Retina (tissue), 1 donor: ENCODE data around the gene GNAQ.

Experiments used
- DNase-seq: peaks from one replicate; pipeline ENCODE4 v3.0.0-alpha.2; 2016

Gene GNAQ

DNA sequence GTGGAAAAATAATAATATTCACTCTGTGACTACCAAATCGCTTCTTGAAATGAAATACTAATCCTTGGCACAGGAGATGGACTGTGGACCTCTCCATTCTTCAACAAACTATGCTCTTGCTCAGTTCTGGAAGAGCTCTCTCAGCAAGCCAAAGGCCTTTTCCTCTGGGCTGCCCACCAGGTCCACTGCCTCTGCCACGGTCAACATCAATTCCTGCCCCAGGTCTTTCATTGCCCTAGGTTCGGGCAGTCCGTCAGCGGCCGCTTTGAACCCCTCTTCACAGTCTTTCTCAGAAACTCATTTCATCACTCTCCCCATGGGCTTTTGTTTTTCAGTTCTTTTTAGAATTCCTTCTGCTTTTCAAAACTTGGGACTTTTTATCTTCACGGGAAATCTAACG lies 64.9 kb downstream of the GNAQ start:
- DNase-seq = no peak

DNA sequence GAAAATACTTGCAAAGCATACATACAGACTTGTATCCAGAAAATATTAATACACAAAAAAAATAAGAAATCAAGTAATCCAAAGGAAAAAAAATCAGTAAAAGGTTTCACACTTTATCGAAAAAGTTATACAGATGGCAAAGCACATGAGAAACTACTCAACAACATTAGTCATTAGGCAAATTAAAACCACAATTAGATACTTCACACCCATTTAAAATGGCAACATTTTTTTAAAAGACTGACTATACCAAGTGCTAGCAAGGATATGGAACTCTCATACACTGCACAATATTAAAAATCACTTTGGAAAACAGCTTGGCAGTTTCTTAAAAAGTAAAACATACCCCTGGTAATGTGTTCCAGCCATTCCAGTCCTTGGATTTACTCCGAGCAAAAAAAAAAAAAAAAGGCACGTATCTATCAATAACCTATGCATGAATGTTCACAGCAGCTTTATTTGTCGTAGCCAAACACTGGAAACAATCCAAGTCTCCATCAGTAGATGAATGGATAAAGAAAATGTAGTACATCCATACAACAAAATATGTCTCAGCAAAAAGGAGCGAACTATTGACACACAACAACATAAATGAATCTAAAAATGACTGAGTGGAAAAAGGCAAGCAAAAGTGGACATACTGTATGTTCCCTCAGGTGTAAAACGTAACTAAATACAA lies 66.0 kb downstream of the GNAQ start:
- no peak for DNase-seq

DNA sequence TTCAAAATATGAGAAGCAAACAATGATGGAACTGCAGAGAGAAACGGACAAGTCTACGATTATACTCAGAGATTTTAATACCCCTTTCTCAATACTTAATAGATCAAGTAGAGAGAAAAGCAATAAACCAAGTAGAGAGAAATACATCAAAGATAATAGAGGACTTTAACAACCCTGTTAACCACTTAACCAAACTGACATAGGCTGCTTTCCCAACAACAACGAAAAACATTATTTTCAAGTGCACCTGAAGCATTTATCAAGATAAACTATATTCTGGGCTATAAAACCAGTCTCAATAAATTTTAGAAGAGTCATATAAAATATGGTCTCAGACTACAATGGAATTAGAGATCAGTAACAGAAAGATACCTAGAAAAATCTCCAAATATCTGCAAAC lies 67.4 kb downstream of the GNAQ start:
- DNase-seq = no peak

DNA sequence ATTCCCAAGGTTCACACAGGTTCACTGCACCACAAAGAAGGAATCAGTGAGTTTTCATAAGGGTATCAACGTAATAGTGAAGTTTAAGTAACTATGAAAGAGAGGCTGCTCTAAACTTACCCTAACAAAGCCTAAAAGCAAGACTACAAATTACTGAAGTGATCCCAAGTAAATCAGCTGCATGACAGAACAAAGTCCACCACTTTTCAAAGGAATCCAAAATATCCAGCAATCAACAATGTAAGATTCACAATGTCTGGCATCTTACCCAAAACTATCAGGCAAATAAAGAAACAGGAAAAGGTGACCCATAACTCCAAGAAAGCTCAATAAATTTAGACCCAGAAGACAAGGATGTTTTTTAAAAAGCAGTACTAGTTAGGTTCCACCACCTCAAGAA lies 70.1 kb downstream of the GNAQ start:
- DNase-seq = no peak

DNA sequence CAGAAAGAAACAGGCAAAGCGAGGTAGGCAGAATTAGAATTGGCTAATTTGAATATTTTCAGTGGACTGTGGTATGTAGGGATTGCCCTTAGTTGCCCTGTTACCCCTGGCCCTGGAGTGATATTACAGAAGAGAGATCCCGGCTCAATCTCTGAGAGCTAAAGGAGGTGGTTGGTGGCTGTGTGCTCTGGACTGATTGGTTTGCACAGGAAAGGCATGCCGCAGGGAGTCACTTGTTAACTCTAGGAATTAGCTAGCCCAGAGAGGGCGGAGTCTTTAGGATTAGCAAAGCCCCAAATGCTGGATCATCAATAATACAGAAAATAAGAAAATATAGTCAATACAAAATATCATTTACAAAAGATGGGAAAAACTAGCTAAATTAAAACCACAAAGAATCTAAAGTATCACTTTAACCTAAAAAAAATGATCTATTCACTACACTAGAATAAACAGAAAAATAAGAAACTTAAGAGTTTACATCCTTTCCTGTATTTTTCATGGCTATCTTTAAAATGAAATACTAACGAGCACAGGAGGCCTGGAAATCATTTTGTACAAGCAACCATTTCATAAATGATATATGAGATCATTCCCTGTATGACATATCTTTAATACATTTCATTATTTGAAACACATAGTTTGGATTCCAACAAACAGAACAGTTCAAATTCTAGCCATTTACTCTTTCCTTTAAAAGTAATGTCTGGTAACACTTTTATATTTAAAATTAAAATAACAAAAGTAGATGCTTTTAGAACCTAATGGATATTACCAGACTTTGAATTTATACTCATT lies 71.1 kb downstream of the GNAQ start:
- DNase-seq = no peak

DNA sequence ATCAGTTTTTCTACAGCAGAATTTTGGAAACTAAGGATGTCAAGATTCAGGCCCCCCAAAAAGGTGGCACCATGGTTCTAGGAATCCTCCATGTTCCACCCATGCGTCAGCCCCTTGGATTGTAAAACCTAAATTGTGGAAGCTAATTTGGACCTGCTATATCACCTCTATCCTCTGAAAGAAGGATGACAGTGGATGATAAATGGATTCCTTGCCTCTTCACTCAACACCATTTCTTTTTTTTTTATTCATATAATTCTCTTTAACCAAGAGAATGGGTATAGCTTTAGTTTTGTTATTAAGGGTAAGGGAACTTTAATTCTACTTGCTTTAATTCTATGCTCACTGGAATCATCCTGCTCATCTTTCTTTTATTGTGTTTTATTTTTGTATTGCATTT lies 71.8 kb downstream of the GNAQ start:
- DNase-seq = no peak

DNA sequence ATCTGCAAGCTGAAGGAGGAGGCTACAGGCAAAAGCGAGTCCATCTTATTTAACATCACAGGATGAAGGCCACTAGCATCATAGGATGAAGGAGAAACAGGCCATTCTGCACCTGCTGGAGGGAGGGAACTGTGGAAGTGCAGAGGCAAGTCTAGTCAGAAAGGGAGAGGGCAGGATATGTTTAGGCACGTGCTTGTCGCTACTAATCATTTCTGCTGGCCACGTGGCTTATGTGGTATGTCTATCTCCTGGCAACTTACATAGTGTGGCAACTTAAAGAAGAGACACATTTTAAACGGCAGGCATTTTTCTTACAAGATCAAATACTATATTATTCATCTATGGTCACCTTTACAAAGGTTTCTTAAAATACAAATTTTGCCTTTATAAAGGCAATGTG lies 74.0 kb downstream of the GNAQ start:
- no peak for DNase-seq

DNA sequence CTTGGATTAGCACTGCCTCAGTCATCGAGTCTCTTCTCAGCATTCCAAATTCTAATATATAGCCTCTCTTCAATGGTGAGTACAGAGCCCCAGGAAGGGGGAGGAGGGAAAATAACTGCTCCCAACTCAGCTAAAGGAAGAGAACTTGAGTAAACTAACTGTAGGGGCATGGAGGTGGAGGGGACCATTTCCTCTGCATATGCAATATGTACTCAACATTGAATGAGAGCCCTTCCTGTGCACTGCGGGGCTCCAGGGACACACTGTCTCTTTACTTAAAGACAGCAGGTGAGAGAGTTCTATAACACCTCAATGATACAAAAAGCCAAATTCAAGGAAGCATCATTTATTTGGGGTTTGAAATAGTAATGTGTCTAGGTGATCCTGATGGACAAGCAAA lies 75.1 kb downstream of the GNAQ start:
- no peak for DNase-seq

DNA sequence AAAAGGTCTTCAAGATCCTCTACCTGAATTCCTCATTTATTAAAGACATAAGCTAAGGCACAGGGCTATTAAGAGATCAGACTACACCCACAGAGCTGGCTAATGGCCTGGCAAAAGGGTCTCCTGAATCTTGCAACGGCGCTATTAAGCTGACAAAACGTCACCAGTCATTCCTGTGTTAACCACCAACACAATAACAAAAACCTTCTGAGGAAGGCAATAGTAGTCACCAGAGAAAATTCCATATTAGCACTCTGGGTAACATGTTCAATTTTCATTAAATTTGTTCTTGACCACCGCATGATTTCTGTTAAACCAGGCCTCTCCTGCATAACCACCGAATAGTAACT lies 77.0 kb downstream of the GNAQ start:
- no peak for DNase-seq

DNA sequence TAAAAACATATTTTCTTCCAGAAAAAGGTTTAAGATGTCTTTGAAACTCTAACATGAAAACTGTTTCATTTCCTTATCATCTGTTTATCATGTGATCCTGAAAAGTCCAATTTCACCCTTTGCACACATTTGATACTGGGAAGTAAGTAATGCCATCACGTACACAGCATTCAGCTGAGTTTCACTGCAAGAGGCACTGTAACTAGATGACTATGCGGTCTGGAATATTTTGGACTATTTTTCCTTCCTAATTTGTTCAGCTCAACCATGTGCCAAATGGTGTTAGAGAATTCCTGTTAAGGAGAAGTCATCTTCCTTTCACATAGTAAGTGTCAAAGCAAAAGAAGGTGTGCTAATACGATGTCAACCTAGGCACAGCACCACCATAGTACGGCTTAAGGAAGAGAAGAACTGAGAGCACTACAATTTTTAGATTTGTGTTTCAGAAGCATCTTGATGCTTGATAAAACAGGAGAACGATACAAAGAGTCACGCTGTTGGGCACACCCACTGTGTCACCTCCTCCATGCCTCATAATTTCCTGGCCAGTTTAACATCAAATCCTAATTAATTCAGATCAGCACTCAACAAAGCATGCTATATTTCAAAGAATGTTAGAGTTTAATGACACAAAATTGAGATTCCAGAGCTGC lies 77.5 kb downstream of the GNAQ start:
- no peak for DNase-seq

DNA sequence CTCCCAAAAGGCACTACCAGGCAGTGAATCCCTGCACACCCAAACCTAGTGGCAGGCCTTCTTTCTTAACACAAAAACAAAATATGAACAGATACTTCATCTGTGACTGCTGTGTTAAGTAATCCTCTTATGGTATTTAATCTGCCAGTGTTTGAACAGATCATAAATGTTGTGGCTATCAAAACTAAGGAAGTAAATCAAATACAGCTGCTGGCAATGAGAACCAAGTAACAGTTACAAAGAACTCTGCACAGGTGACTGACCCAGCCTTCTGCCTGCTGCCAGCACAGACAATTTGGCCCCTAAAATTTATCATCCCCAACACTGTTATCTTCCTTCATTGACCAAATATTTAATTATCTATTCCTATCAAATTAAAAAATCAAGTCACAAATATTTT lies 78.0 kb downstream of the GNAQ start:
- DNase-seq = no peak

DNA sequence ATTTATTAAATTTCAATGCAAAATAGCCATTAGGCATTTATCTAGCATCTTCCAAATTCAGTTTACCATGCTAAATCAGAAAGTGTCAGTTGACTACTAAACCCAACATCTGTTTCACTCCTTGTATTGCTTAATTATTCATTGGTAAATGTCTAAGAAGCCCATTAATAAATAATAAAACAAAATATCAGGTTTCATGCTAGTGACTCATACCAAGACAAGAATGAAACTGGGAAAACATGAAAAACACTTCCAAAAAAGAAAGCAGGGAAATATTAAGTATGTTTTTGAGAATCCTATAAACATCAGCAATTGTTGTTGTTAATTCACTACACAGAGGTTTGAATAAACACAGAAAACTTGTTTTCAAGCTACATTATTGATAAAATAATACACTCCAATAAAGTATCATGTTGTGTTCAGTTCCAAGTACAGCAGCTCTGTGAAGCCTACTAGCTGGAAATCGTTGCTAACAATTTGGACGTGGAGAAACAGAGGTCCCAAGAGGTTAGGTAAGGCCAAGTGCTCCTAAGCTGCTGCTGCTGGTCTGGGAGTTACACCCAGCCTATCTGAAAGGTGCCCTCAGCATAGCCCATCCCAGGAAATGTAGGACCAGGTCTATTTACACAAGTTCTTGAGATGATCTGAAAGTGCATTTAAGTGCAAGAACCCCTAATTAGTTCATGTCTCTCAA lies 78.8 kb downstream of the GNAQ start:
- DNase-seq = no peak

DNA sequence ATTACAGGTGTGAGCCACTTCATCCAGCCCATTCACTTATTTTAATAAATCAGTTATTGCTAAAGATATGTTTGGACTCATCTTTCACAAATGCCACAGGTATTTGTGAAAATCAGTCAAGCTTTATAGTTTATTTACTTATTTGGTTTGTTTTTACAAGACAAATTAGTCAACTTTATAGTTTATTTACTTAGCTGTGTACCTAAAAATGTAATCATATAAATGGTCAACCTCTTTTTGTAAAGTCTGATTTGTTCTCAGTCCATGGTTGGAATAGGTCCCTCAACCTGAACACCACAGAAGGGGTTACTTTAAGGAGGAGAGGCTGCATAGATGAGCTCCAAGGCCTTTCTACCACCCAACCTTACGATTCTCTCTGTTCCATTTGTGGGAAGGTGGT lies 80.2 kb downstream of the GNAQ start:
- DNase-seq = no peak

DNA sequence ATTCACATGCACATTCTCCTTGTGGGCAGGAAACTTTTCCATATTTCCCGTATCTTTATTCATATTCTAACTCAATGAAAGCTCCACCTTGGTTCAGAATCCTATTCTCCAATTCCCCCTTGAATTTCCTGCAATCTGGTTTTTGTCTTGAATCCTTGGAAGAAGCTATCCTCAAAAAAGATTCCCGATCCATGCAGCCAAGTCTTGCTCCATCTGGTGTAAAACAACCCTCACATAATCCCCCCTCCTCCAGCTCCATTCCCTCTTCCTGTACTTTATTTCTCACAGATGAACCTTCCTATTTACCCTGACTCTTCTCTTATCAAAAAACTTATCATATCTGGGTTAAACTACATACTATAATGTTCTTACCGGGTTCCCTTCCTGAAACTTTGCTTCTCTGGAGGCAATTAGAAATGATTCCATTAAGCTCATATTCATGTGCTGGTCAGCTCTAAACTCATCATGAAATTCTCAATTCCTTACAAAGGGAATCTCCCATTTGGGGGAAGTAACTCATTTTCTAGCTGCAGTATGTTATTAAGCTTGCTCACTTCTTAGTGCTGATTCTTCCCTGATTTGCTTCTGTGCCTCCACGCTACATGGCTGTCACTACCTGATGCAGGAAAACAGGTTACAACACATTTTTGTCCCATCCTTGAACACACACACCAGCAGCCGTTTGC lies 81.7 kb downstream of the GNAQ start:
- DNase-seq = no peak

DNA sequence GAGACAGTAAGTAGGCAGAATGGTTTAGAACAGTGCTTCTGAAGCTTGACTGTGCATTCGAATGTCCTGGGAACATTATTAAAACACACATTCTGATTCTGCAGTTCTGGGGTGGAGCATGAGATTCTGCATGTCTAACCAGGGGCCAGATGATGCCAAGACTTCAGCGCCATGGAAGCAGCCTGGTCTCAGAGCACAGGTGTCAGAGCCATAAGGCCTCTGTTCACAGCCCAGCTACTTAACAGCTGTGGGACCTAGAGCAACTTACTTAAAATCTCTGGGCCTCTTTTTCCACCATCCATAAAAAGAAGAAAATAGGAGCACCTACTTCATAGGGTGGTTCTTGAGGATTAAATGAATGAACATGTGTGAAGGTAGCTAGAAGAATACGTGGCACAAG lies 84.0 kb downstream of the GNAQ start:
- no peak for DNase-seq

DNA sequence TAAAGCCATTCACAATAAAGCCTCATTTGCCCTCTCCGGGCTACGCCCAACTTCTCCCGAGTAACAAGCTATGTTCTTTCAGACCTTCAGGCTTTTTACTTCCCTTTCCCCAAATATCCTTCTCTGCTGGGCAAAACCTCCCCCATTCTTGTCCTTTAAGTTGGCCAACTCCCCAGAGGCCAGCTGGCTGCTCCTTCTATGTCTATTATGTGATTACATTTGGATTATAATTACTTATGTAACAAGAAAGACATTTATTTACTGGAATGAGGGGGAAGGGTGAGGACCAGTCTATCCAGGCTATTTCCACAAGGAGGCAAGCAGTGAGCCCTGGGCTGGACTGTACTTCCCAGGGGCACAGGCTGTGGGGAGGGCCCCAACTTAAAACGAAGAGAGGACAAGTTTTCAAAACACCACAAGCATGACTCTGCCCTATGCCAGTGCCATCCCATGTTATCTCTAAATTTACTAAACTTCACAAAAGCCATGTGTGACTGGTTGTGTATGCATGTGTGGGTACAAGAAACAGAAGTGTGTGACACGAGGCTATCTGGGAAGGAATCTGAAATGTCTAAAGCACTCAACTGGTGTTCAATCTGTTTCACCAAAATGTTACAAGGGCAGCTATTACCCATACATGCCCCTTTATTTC lies 84.5 kb downstream of the GNAQ start:
- DNase-seq = no peak

DNA sequence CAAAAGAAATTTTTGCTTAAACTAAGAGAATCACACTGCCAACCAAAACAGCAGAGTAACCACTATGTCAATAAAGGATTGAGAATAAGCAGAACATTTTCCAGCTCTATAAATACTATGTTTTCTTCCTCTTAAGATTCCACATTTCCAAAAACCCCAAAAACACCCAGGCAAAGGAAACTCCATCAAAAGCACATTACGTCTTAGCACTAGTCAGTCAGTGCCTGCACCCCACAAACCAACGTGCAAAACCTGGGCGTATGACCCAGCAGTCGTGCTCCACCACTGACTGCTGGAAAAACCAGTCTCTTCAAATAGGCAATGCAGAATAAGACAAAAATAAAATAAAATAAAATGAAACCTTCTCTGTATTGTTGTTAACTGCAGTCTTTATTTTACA lies 85.3 kb downstream of the GNAQ start:
- no peak for DNase-seq

DNA sequence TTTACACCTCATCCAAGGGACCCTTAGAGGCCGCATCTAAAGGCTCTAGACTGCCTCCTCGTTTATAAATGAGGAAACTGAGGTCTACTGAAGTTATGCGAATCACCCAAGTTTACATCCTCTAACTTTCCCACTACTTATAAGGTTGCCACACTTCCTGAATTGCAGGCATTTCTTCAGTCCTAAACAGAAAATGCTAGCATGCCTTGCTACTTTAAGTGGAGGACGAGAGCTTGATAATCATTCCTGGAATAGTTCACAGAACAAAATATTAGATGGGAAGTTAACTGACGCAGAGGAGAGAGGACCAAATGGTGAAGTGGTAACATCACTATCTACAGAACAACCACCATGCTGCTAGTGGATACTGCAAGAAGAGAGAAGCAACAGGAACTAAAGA lies 85.8 kb downstream of the GNAQ start:
- DNase-seq = no peak

DNA sequence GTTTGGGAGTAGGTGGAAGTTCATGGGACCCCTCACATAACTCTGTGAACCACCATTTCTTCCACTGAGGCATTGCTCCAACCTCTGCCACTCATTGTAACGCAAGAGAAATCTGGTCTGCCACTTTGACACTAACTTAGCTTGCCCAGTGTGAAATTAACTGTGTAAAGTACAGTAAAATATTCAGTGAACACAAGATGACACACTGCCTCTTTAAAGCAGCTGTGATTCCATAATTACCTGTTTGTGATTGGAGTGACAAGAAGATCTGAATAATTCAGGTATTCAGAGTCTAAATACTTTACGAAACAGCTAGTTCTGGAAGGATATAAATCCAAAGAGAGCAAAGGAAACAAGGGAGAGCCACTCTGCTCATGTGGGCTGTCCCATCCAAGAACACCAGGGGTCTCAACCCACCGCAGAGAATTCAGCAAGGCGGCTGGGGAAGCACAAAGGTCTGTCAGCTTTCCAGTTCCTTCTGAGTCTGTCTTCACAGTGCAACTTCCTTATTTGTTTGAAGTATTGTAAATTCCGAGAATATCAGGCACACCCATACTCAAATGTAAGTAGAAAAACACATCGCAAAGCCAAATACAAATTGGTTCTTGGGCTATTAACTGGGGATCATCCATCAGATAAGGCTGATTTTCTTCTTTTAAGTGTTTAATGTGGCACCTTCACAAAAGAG lies 86.9 kb downstream of the GNAQ start:
- no peak for DNase-seq

DNA sequence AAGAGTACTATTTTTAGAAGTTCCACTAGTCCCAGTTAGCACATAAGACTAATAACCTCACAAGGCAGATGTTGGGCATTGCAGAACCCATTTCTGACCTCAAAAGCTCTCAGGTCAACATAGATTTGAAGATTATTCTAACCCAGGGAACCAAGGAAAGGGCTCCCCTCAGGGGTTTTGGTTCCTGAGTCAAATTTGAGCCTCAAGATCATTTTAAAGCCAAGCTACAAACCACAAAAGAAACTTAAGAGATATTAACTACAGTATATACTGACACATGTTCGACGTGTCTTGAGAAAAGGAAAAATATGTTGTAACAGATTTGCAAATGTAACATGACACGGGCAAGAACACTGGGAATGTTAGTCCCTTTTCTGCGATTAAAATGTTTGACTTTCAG lies 88.6 kb downstream of the GNAQ start:
- no peak for DNase-seq

DNA sequence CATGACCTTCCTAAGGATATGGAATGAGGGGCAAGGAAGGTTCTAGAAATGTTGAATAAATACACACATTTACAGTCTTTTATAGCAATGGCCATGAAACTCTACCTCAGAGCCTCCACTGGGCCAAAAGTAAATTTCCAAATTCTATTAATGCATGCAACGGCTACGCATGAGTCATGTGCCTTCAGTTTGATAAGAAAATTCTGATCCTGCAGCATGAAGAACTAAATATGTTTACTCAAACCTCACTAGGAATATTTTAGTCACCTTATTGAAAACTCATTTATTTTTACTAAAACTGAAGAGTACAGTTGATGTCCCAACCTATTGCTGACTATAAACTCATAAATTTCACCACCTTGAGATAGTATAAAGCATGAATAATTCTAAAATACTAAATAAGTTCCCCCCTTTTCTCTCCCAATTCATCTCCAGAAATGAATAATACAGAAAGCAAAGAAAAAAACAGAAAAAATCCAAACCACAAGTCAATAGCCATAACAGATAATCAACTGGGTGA lies 92.4 kb downstream of the GNAQ start:
- DNase-seq = no peak

DNA sequence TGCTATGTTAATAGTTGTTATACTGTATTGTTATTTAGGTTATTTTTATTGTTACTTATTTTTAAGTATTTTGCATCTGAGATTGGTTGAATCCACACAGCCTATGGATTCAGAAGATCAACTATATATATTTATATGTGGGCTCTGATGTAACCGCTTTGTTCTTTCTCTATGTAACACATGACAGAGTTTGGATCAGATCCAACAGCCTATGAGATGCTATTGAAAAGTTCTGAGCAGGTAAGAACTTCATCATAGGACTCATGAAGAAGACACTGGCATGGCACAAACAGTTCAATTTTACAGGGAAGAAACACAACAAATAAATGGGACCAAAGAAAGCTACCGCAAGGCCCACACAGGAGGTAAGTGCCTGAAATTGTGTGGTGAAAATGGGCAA lies 93.4 kb downstream of the GNAQ start:
- DNase-seq = no peak
